Vagina (tissue), 2 donors: Measurements from ENCODE around the gene IPO5.

ENCODE experiments used
- POLR2A ChIP-seq, 2 donors: fragments of 450-650 bp; IDR thresholded peaks; one replicate each; pipeline ENCODE4 v1.6.1; 2017; ENCODE audit warnings: antibody characterized with exemption in 2 of 2, mild to moderate bottlenecking in 2 of 2, moderate library complexity in 2 of 2
- TF ChIP-seq, protein P1 (sequence below), 3 experiments: fragments of 450-650 bp in 2 of 3; fragments of 200-600 bp in 1 of 3; sonication (generic) in 1 of 3; IDR thresholded peaks; one replicate each; pipeline ENCODE4 v1.5.1; 2017 to 2019; ENCODE audit warnings: antibody characterized with exemption in 3 of 3, mild to moderate bottlenecking in 2 of 3, moderate library complexity in 2 of 3

DNA sequence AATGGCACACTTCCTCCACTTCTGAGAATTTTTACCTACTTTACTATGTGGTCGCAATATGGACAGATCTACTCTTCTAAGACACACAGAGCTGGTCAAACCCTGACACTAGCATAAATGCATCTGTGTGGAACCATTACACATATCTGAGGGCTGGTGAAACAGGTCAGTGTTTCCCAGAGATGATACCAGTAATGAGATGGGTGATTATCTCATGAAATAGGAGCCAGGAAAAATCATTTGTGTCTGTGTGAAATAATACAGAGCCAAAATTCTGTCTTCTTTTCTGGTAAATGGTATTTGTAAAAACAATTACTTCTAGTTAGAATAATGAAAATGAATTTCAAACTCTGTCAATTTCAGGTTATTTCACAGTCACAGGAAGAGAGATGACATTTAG is 117.8 kb downstream of the IPO5 start:
- TF ChIP-seq, protein P1, sequence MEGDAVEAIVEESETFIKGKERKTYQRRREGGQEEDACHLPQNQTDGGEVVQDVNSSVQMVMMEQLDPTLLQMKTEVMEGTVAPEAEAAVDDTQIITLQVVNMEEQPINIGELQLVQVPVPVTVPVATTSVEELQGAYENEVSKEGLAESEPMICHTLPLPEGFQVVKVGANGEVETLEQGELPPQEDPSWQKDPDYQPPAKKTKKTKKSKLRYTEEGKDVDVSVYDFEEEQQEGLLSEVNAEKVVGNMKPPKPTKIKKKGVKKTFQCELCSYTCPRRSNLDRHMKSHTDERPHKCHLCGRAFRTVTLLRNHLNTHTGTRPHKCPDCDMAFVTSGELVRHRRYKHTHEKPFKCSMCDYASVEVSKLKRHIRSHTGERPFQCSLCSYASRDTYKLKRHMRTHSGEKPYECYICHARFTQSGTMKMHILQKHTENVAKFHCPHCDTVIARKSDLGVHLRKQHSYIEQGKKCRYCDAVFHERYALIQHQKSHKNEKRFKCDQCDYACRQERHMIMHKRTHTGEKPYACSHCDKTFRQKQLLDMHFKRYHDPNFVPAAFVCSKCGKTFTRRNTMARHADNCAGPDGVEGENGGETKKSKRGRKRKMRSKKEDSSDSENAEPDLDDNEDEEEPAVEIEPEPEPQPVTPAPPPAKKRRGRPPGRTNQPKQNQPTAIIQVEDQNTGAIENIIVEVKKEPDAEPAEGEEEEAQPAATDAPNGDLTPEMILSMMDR (IDR thresholded peaks at IDR 0.05) = no peak
- TF ChIP-seq POLR2A (IDR thresholded peaks at IDR 0.05) = no peak
